ENCODE measurements around the gene MPPED2. TPM values are rescaled to one million over a fixed set of nuclear protein-coding genes. Genes with fewer than 3 reads are reported as not detected.

MPPED2 gene
- polyA plus RNA-seq, 1 donor (not counting 4 experiments of a cell fraction or from before 2014, with no cell fraction given) = not detected

GRCh38 chr11:30509364-30509763 lies 76.8 kb downstream of the MPPED2 start:
- no peaks in the 10 kb centered on the region for H3K27me3 ChIP-seq (ENCODE audit: control insufficient read depth, extremely low read depth, insufficient read depth, low read length)
- no peaks in the 10 kb centered on the region for H3K9me1 ChIP-seq (ENCODE audit: control insufficient read depth, extremely low read depth, insufficient read depth, low read length)
- no peak for DNase-seq (ENCODE audit: low read depth, low spot score)
- no peak overlapping the region for H3K9ac ChIP-seq (ENCODE audit: control insufficient read depth, extremely low read depth, insufficient read depth, low read length)
- dilution Hi-C loops (cut with MboI; ENCODE audit: extremely low pct_ligation_motif_present, low sequenced_read_pairs) = no loop called here
- no peaks in the 10 kb centered on the region for H3K79me2 ChIP-seq (ENCODE audit: control insufficient read depth, insufficient read depth, low read length)
- no peak overlapping the region for H2AFZ ChIP-seq (ENCODE audit: control insufficient read depth, low read length)
- H3K4me3 ChIP-seq (ENCODE audit: control insufficient read depth in 2 of 3, extremely low read depth in 1 of 3, insufficient read depth in 2 of 3, low read depth in 1 of 3, low read length in 3 of 3) = no peak overlapping the region
- no peaks in the 10 kb centered on the region for H3K4me1 ChIP-seq (ENCODE audit: control insufficient read depth, extremely low read depth, insufficient read depth, low read length)
- H3K4me2 ChIP-seq (ENCODE audit: control insufficient read depth, extremely low read depth, insufficient read depth, low read depth, low read length) = no peak overlapping the region
- TF ChIP-seq, protein P1, sequence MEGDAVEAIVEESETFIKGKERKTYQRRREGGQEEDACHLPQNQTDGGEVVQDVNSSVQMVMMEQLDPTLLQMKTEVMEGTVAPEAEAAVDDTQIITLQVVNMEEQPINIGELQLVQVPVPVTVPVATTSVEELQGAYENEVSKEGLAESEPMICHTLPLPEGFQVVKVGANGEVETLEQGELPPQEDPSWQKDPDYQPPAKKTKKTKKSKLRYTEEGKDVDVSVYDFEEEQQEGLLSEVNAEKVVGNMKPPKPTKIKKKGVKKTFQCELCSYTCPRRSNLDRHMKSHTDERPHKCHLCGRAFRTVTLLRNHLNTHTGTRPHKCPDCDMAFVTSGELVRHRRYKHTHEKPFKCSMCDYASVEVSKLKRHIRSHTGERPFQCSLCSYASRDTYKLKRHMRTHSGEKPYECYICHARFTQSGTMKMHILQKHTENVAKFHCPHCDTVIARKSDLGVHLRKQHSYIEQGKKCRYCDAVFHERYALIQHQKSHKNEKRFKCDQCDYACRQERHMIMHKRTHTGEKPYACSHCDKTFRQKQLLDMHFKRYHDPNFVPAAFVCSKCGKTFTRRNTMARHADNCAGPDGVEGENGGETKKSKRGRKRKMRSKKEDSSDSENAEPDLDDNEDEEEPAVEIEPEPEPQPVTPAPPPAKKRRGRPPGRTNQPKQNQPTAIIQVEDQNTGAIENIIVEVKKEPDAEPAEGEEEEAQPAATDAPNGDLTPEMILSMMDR (optimal IDR thresholded peaks at IDR 0.05 in 1 of 3, IDR thresholded peaks at IDR 0.05 in 1 of 3, conservative IDR thresholded peaks at IDR 0.05 in 1 of 3; ENCODE audit: extremely low read depth in 1 of 3, insufficient read depth in 2 of 3, low read length in 3 of 3) = no peak
- no peak for TF ChIP-seq EZH2 (IDR thresholded peaks at IDR 0.05; ENCODE audit: low read length)
- FAIRE-seq = no peak
- H4K20me1 ChIP-seq (ENCODE audit: control insufficient read depth, extremely low read depth, insufficient read depth, low read length) = no peaks in the 10 kb centered on the region
- no peaks in the 10 kb centered on the region for H3K36me3 ChIP-seq (ENCODE audit: control insufficient read depth in 2 of 2, extremely low read depth in 1 of 2, insufficient read depth in 2 of 2, low read length in 2 of 2)
- H3K27ac ChIP-seq (ENCODE audit: control insufficient read depth, insufficient read depth, low read length) = no peak overlapping the region
- H3K9me3 ChIP-seq (ENCODE audit: control insufficient read depth, low read depth, low read length) = no peaks in the 10 kb centered on the region

DNA sequence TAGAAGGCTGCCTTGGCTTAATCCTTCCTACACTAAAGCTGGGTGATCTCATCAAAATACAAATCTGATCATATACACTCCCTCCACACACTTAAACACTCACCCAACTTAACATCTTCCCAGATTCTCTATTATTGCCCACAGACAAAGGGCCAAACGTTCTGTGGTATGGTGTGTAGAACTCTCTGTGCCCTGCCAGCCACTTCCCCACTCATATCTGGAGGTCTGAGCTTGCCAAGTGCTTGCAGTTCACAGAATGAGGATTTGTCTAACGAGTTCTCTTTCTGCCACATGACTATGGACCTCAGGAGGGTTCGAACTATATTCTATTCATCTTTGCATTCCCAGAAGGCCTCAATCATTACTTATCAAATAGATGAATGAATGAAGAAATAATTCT lies 77.6 kb downstream of the MPPED2 start:
- no peak for FAIRE-seq
- Histone ChIP-seq H3K27me3 (ENCODE audit: control insufficient read depth, extremely low read depth, insufficient read depth, low read length) (no peaks in the 10 kb centered on the region), H3K4me3 (ENCODE audit: control insufficient read depth in 2 of 3, extremely low read depth in 1 of 3, insufficient read depth in 2 of 3, low read depth in 1 of 3, low read length in 3 of 3) (no peak overlapping the region), H3K36me3 (ENCODE audit: control insufficient read depth in 2 of 2, extremely low read depth in 1 of 2, insufficient read depth in 2 of 2, low read length in 2 of 2) (no peaks in the 10 kb centered on the region), H3K4me2 (ENCODE audit: control insufficient read depth, extremely low read depth, insufficient read depth, low read depth, low read length) (no peak overlapping the region), H3K9me1 (ENCODE audit: control insufficient read depth, extremely low read depth, insufficient read depth, low read length) (no peaks in the 10 kb centered on the region), H4K20me1 (ENCODE audit: control insufficient read depth, extremely low read depth, insufficient read depth, low read length) (no peaks in the 10 kb centered on the region), H3K79me2 (ENCODE audit: control insufficient read depth, insufficient read depth, low read length) (no peaks in the 10 kb centered on the region), H2AFZ (ENCODE audit: control insufficient read depth, low read length) (no peak overlapping the region), H3K4me1 (ENCODE audit: control insufficient read depth, extremely low read depth, insufficient read depth, low read length) (no peaks in the 10 kb centered on the region), H3K27ac (ENCODE audit: control insufficient read depth, insufficient read depth, low read length) (no peak overlapping the region), H3K9me3 (ENCODE audit: control insufficient read depth, low read depth, low read length) (no peaks in the 10 kb centered on the region), H3K9ac (ENCODE audit: control insufficient read depth, extremely low read depth, insufficient read depth, low read length) (no peak overlapping the region)
- DNase-seq (ENCODE audit: low read depth, low spot score) = no peak
- no peak for TF ChIP-seq EZH2 (IDR thresholded peaks at IDR 0.05; ENCODE audit: low read length)
- TF ChIP-seq, protein P1 (optimal IDR thresholded peaks at IDR 0.05 in 1 of 3, IDR thresholded peaks at IDR 0.05 in 1 of 3, conservative IDR thresholded peaks at IDR 0.05 in 1 of 3; ENCODE audit: extremely low read depth in 1 of 3, insufficient read depth in 2 of 3, low read length in 3 of 3) = no peak
- dilution Hi-C loops (cut with MboI; ENCODE audit: extremely low pct_ligation_motif_present, low sequenced_read_pairs) = no loop called here

All from keratinocyte (primary cell).